Sciatic nerve (tissue), 2 donors: ENCODE results near the gene PHOX2A. TPM values are rescaled to one million over a fixed set of nuclear protein-coding genes. Genes with fewer than 3 reads are reported as not detected.
A peak's percentile ranks its signal among the peaks of the same experiment; 100 is the strongest.
"Not testable (repeated sequence)": the region's sequence is repeated elsewhere in the genome, so short reads cannot be mapped to it uniquely, and the experiment has no call there.

ENCODE experiments used
- ATAC-seq: fragments of 200-7000 bp; cut with Tn5 transposase; one replicate; pipeline ENCODE4 v1.9.1; 2020; ENCODE audit warnings: mild to moderate bottlenecking, moderate library complexity
- DNase-seq: peaks from one replicate; pipeline ENCODE4 v3.0.0-alpha.2; 2020; ENCODE audit warnings: low spot score
- intact Hi-C: fragments of 100-400 bp; cut with DNase I; formaldehyde crosslinking; loops from one replicate; pipeline ENCODE4 v1.14.2; 2022
- total RNA-seq: library from RNA; stranded (reverse); fragmentation: NEBNext Ultra II Directional; extraction: Animal tissue kit (Norgen Biotek cat#: 25700); gene quantifications from one replicate; pipeline ENCODE4 v1.2.1, GENCODE V29; 2021
- donor health status: DM: no; HTN: no; CAD: no.
- donor health status: DM: no; HTN: no; CAD: no.

PHOX2A gene
- total RNA-seq, 1 donor from 2014 or later: not detected

DNA sequence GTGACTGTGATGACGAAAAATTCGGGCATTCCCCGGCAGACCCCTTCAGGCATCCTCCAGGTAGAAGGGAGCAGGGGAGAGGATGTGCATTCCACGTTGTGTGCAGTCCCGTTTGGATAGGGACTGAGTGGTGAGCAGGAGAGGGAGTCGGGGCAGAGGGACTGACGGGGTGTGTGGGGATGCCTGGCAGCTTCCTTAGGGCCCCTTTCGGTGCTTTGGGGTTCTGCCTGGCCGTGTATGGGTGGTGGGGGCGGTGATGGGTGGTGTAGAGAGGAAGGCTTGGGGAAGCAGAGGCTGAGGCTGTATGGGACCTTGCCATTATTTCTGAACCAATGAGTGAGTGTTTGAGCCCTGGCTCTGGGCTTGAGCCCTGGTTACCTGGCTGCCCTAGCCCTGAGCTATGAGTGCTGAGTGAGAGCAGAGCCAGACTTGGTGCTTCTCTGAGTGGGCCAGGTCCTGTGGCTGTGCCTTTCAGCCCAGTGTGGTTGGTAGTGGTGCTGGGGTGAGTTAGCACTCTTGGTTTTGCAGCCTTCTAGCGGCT, 18.5 kb downstream of the PHOX2A start:
- intact Hi-C loops: no loop called here
- ATAC-seq: no peak
- no peak for DNase-seq

DNA sequence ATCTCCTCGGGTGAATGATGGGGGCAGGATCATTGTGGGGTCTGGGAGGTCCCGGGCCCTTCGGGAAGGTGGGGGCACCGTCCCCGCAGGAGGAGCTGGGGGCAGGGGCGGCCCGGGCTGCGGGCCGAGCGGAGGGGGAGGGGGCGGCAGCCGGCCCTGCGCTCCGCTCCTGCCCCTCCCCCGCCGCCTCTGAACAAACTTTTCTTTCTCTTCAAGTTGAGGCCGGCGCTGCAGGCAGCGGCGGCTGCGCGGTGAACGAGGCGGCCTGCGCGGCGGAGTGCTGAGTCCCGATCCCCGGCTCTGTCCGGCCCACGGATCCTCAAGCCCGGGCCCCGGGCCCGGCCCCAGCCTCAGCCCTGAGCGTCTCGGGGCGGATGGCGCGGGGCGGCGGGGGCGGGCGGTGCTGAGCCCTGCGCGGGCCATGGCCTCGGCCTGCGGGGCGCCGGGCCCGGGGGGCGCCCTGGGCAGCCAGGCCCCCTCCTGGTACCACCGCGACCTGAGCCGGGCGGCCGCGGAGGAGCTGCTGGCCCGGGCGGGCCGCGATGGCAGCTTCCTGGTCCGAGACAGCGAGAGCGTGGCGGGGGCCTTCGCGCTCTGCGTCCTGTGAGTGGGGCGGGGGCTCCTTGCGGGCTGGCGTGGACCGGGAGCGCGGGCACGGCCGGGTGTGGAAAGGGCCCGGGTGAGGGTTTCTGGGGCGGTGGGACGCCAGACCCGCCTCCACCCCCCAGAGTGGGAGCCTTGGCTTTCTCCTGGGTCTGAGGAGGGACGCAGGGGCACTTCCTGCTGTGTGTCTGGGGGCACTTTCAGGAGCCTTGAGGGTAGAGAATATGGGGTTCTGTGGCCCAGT, 19.2 kb downstream of the PHOX2A start, which contains the start of gene INPPL1:
Gene INPPL1, plus strand, starts transcription at position 204 of the 847 bp plus-strand sequence. Its CDS starts 218 bp downstream, at position 422.
- DNase-seq (no peak), ATAC-seq (peak; percentile 4)
- intact Hi-C loops: no loop called here

DNA sequence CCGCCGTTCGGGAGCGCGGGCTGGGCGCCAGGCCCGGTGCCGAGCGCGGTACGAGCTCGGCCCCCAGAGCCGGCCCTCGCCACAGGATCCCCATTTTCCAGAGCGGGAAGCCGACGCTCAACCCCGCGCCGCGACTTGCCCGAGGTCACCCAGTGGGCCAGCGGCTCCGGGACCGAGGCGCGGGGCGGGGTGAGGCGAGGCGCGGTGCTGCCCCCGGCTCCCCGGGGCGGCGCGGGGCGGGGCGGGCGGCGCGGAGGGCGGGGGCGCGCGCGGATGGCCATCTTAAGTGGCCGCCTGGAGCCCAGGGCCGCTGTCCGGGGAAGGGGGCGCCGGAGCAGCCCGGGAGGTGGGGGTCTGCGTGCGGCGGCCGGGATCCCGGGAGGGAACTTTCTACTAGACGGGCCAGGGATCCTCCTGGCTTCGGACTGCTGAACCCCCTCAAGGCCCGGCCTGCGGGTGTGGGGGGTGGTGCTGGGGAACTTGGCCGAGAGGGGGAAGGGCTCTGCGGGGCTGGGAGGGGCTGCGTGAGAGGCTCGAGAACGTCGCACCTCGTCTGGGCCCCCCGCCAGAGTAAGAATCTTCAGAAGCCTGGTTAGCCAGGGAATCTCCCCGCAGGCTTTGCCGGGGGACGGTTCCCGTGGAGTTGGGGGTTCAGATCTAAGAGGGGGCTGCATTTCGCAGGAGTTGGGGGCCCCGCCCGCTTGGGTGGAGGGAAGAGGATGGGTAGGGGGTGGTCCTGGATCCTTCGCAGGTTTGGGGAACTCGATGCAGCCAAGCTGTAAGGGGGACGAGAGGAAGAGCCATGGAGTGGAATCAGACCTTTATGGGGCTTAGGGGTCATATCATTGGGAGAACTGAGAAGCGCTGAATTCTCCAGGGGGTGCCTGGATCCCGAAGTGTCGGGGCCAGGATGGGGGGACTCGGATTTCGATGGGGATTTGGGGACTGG, 20.1 kb downstream of the PHOX2A start:
- intact Hi-C loops: no loop called here
- peak; percentile 85 for DNase-seq
- ATAC-seq: peak; percentile 66

DNA sequence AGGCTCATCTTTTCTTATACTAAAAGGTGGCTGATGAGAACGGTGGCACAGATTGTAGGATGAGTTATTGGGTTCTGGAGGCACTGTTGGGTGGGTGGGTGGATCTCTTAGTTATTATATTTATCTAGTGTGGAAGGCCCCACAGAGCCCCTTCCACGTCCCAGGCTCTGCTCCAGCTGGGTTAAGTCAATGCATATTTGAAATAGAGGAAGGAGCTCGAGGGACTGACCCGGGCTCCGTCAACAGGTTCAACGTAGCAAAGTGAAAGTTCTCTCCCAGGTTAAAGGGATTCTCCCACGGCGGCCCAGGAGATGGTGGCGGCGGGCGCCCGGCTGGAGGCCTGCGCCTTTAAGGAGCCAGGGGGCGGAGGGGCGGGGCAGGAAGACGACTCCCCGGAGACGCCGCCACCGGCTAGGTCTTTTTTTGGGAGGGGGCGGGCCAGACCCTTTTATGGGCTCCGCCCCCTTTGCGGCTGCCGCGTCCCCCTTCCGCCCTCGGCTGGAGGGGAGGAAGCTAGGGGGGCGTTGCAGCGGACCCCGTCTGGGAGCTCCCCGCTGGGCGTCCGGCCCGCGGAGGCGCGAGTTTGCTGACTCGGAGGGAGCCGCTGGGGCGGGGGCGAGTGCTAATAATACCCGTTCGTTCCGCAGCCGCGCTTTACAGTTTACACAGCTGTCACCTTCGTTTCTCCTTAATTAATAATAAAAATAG, 20.9 kb downstream of the PHOX2A start:
- intact Hi-C loops: no loop called here
- ATAC-seq: peak; percentile 90
- DNase-seq: peak; percentile 95

DNA sequence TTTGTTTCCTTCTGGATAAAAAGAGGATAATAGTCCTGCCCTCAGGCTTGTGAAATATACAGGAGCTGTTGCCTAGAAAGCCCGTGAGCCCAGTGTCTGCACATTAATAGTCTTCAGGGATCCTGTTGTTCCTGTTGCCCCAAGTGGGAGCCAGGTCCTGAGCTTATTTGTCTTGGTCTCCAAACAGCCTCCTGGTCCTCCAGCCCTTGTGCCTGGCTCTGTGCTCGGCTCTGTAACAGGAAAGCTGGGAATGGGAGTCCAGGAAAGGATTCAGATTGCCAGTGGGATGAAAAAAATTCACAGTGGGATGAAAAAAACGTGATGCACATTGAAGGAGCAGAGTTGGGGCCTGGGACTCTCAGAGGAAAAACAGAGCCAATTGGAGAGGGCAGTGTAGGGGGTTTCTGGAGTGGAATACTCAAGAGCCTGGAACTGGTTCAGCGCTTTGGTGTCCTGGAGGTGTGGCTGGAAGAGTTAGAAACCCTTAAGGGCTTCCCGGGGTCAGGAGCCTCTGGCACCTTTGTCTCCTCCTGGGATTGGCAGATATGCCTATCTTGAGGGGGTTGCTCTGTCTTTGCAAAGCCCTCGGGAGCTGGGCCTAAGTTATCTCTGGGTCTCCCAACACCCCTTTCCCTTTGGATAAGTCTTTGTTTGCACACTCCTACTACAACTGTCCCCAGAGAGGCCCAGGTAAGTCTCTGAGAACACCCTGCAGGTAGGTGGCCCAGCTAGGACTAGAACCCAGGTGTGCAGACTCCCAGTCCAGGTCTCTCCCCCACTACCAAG, 21.7 kb downstream of the PHOX2A start:
- no peak for DNase-seq
- no peak for ATAC-seq
- intact Hi-C loops: no loop called here

DNA sequence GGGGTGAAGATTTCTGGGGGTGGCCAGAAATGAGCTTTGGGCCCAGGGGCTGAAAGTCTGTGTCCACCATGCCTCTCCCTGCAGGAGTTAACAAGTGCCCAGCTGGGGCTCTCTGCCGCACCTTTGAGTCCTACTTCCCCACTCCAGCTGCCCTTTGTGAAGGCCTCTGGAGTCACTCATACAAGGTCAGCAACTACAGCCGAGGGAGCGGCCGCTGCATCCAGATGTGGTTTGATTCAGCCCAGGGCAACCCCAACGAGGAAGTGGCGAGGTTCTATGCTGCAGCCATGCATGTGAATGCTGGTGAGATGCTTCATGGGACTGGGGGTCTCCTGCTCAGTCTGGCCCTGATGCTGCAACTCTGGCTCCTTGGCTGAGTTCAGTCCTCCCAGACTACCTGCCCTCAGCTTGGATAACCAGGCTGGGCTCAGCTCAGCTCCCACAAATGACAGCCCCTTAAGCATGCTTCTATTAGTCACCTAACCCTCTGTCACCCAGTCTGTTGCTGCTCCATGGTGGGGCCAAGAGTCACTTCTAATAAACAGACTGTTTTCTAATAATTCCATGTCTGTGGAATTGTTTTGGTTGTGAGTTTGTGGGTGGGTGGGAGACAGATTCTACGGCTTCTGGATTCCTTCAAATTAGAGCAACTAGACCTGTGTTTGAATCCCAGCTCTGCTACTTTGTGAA, 22.4 kb downstream of the PHOX2A start:
- DNase-seq: no peak
- no peak for ATAC-seq
- intact Hi-C loops: no loop called here

DNA sequence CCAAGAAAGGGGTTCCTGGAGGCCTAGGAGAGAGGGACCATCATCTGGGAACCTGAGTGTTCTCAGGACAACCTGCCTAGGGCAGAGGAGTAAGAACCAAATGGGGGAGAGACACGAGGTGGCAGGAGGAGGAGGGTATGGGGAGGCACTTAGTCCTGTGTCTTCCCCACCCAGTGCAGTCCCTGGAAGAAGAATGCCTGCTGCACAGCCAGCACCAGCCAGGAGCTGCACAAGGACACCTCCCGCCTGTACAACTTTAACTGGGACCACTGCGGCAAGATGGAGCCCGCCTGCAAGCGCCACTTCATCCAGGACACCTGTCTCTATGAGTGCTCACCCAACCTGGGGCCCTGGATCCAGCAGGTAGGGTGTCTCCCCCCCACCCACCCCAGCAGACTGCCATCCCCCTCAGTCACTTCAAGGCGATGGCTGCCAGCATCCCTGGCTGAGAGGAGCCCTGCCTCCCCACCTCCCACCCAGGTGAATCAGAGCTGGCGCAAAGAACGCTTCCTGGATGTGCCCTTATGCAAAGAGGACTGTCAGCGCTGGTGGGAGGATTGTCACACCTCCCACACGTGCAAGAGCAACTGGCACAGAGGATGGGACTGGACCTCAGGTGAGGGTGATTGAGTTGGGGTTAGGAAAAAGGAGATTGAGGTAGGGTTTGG, 23.1 kb downstream of the PHOX2A start:
- no peak for ATAC-seq
- intact Hi-C loops: no loop called here
- no peak for DNase-seq

DNA sequence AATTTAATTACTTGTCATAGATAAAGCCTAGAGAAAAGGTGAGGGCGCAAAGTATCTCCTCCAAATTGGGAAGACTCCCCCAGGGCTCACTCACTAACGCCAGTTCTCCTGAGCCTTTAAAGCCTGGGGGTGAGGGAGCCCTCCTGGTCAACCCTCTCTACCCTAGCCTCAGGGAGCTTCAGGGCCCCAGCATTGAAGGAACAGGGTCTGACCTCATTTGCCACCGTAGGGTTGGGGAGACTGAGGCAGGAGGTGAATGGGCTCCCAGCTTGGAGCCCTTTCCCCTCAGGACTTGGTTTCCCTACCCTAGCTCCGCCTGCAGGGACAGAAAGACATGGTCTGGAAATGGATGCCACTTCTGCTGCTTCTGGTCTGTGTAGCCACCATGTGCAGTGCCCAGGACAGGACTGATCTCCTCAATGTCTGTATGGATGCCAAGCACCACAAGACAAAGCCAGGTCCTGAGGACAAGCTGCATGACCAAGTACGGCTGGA, 25.7 kb downstream of the PHOX2A start:
- DNase-seq (no peak), ATAC-seq (no peak)
- intact Hi-C loops: no loop called here

DNA sequence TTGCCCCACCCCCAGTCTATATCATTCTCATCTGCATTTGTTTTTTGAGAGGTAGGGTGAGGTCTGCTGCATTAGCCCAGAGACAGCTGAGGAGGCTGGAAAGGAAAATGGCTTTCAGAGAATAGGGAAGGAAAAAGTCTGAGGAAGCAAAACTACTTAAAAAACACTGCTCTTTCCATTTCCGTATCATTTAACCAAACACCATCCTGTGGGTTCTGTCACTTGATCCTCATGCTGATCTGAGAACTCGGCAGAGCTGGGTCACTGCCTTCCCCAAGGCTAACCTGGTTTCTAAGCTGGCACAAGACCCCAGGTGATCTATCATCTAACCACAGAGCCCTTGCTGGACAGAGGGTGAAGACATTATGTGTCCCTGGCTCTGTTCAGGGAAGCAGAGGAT, 26.1 kb downstream of the PHOX2A start:
- intact Hi-C loops: no loop called here
- DNase-seq: no peak
- peak; percentile 38 for ATAC-seq

DNA sequence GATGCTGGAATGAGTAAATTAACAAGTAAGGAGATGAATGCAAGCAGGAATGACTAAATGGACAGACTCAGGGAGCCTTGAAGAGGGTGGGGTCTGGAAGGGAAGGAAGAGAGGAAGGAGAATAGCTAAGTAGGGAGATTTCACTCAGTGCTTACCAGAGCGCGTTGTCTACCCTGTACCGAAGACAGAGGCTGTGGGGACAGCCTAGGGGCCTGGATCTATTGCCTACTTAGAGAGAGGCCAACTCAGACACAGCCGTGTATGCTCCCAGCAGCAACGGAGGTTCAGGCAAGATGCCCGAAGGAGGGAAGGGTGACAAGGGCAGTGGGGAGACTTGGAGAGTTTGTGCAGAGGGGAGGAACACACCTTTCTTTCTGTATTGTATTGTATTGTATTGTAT, 27.3 kb downstream of the PHOX2A start, which contains the start of gene FOLR2:
Gene FOLR2, plus strand, starts transcription at position 157 of the 400 bp plus-strand sequence. CDS start 1,791 bp downstream, outside the sequence.
- intact Hi-C loops: no loop called here
- no peak for ATAC-seq
- DNase-seq: no peak

DNA sequence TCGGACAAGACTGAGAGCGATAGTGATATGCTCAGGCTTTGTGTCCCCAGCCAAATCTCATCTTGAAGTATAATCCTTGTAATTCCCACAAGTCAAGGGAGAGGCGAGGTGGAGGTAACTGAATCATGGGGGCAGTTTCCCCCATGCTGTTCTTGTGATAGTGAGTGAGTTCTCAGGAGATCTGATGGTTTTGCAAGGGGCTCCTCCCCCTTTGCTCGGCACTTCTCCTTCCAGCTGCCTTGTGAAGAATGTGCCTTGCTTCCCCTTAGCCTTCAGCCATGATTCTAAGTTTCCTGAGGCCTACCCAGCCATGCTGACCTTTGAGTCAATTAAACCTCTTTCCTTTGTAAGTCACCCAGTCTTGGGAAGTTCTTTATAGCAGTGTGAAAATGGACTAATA, 34.9 kb downstream of the PHOX2A start:
- ATAC-seq (no peak), DNase-seq (no peak)
- intact Hi-C loops: no loop called here

DNA sequence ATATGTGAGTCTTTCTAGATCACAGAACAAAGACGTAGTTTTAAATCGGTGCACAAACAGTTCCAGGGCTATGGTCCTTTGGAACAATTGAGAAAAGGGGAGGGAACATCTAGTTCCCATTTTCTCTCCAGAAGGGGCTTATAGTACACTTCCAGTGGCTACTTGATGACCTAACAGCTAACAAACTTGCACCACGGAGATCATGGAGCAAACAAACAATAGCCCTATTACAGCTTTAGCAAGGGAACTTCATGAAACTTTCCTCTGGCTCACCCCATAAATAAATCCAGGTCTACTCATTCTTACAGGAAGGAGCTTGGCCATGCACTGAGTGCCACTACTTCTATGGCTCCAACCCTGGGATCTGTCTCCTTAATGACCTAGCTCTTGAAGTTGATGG, 35.7 kb downstream of the PHOX2A start:
- no peak for ATAC-seq
- intact Hi-C loops: no loop called here
- no peak for DNase-seq

DNA sequence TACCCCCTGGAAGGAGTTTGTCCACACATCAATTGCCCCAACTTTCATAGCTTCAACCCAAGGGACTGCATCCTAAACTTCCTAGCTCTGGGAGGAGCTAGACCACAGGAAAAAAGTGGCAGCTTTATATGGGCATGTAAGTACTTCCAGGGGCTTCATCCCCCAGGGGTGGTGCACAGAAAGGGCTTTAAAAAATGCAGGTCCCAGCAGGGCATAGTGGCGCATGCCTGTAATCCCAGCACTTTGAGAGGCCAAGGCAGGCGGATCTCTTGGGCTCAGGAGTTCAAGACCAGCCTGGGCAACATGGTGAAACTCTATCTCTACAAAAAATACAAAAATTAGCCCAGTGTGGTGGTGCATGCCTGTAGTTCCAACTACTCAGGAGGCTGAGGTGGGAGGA, 37.2 kb downstream of the PHOX2A start:
- intact Hi-C loops, DNase-seq, ATAC-seq: not testable (repeated sequence)

DNA sequence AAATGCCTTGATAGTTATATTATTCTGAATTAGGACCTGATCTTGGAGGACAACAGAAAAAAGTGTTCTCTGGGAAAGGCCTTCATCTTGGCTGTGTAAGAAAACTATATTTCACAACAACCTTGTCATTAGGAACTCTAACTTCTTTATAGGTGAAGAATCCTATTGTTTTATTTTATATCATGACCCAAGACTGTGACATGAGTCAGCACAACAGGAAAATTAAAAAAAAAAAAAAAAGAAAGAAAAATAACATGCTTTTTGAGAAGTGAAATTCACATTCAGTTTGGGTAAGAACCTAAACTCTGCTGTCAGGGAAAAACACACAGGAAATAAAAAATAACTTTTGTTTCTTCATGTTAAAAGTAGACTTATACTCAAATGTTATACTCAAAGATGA, 39.1 kb downstream of the PHOX2A start:
- intact Hi-C loops: no loop called here
- DNase-seq (no peak), ATAC-seq (no peak)

DNA sequence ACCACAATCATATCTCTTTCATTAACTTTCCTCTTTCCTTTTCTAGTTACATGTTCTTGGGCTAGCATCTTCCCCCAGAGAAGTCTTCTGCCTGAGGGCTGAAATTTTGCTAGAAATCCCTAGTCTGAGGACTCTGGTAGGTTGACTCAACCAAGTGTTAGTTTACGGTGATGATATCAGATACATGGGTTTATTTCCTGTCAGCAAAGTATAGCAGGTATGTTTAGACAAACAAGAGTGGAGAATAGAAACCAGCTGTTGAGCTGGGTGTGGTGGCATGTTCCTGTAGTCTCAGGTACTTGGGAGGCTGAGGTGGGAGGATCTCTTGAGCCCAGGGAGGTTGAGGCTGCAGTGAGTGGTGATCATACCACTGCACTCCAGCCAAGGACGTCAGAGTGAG, 40.8 kb downstream of the PHOX2A start:
- intact Hi-C loops: no loop called here
- DNase-seq (no peak), ATAC-seq (no peak)

DNA sequence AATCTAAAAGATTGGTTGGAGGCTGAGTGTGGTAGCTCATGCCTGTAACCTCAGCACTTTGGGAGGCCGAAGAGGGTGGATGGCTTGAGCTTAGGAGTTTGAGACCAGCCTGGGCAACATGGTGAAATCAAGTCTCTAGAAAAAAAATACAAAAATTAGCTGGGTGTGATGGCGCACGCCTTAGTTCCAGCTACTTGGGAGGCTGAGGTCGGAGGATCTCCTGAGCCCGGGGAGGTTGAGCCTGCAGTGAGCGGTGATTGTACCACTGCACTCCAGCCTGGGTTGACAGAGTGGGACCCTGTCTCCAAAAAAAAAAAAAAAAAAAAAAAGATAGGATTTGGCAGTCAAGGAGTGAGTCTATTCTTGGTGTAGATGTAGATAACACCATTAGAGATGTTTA, 41.4 kb downstream of the PHOX2A start:
- DNase-seq: no peak
- intact Hi-C loops: no loop called here
- ATAC-seq: no peak

DNA sequence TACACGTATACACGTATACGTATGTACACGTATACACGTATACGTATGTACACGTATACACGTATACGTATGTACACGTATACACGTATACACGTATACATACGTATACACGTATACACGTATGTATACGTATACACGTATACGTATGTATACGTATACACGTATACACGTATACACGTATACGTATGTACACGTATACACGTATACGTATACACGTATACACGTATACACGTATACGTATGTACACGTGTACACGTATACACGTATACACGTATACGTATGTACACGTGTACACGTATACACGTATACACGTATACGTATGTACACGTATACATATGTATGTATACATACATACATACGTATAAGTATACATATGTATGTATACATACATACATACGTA, 42.5 kb downstream of the PHOX2A start:
- intact Hi-C loops, DNase-seq, ATAC-seq: not testable (repeated sequence)
